HEK293 (cell line): ENCODE measurements around the gene HS1BP3.

ENCODE experiments used
- CTCF ChIA-PET: fragments of 350-600 bp; formaldehyde crosslinking; extraction: SDS; loops from one replicate; lab custom pipeline; 2021; ENCODE audit warnings: antibody characterized with exemption; lab: Yijun Ruan, JAX
- POLR2A ChIA-PET: fragments of 300-600 bp; formaldehyde crosslinking; extraction: SDS; loops from one replicate; lab custom pipeline; 2020; ENCODE audit warnings: antibody characterized with exemption, inconsistent platforms; lab: Yijun Ruan, JAX
- H3K27ac ChIP-seq: fragments of 200-500 bp; sonication (Bioruptor generic); 2 replicates; pipeline ENCODE4 v1.5.1; 2014; ENCODE audit warnings: low read depth, low read length, control low read depth, inconsistent platforms; ENCODE audit errors: extremely low read depth
- H3K36me3 ChIP-seq, 2 experiments: fragments of 200-500 bp in 1 of 2; sonication (Bioruptor generic) in 1 of 2; 1 replicate in 1 of 2; 2 replicates in 1 of 2; pipeline ENCODE4 v1.5.1; 2014 to 2017; ENCODE audit warnings: inconsistent platforms in 2 of 2, low read length in 2 of 2; ENCODE audit not compliant: control insufficient read depth in 2 of 2, insufficient read depth in 1 of 2
- H3K4me1 ChIP-seq: fragments of 200-500 bp; sonication (Bioruptor generic); 2 replicates; pipeline ENCODE4 v1.5.1; 2014; ENCODE audit warnings: mild to moderate bottlenecking, low read length, inconsistent platforms; ENCODE audit not compliant: control insufficient read depth, insufficient read depth
- H3K4me3 ChIP-seq: 2 replicates; pipeline ENCODE4 v1.5.1; 2011; ENCODE audit warnings: low read depth, mild to moderate bottlenecking, control low read depth, low read length, moderate library complexity
- H3K9me3 ChIP-seq: fragments of 200-500 bp; sonication (Bioruptor generic); 2 replicates; pipeline ENCODE4 v1.5.1; 2014; ENCODE audit warnings: low read depth, low read length, inconsistent platforms; ENCODE audit not compliant: control insufficient read depth, insufficient read depth
- CTCF ChIP-seq: fragments of 450-650 bp; formaldehyde crosslinking; IDR thresholded peaks from 2 replicates; pipeline ENCODE4 v1.5.1; 2016; ENCODE audit warnings: missing biosample characterization, missing genetic modification characterization
- ELK4 ChIP-seq: IDR thresholded peaks from 2 replicates; pipeline ENCODE4 v1.6.1; 2011; ENCODE audit warnings: mild to moderate bottlenecking, low read depth, low read length, borderline replicate concordance
- KLF1 ChIP-seq: fragments of 450-650 bp; formaldehyde crosslinking; IDR thresholded peaks from 2 replicates; pipeline ENCODE4 v1.5.1; 2016; ENCODE audit warnings: missing biosample characterization, missing genetic modification characterization
- PRDM1 ChIP-seq: fragments of 450-650 bp; formaldehyde crosslinking; IDR thresholded peaks from 2 replicates; pipeline ENCODE4; 2016; ENCODE audit warnings: missing biosample characterization, missing genetic modification characterization
- PRDM4 ChIP-seq: fragments of 450-650 bp; formaldehyde crosslinking; IDR thresholded peaks from 2 replicates; pipeline ENCODE4 v1.5.1; 2017; ENCODE audit warnings: missing biosample characterization, missing genetic modification characterization
- TCF7L2 ChIP-seq: IDR thresholded peaks from 2 replicates; pipeline ENCODE4 v1.6.1; 2011; ENCODE audit warnings: low read depth, mild to moderate bottlenecking, inconsistent platforms, low read length, moderate library complexity, borderline replicate concordance
- ZBTB17 ChIP-seq: fragments of 450-650 bp; formaldehyde crosslinking; IDR thresholded peaks from 2 replicates; pipeline ENCODE4 v1.5.1; 2016; ENCODE audit warnings: missing biosample characterization, missing genetic modification characterization
- ZBTB21 ChIP-seq: fragments of 450-650 bp; formaldehyde crosslinking; IDR thresholded peaks from 2 replicates; pipeline ENCODE4 v1.5.1; 2017; ENCODE audit warnings: missing biosample characterization, missing genetic modification characterization
- ZFHX2 ChIP-seq: fragments of 450-650 bp; formaldehyde crosslinking; conservative IDR thresholded peaks from 2 replicates; pipeline ENCODE4 v1.5.1; 2016; ENCODE audit warnings: missing biosample characterization, missing genetic modification characterization
- ZFP41 ChIP-seq: fragments of 450-650 bp; formaldehyde crosslinking; IDR thresholded peaks from 2 replicates; pipeline ENCODE4 v1.5.1; 2016; ENCODE audit warnings: missing biosample characterization, missing genetic modification characterization, borderline replicate concordance
- ZNF18 ChIP-seq: fragments of 450-650 bp; formaldehyde crosslinking; IDR thresholded peaks from 2 replicates; pipeline ENCODE4 v1.5.1; 2016; ENCODE audit warnings: missing biosample characterization, missing genetic modification characterization
- ZNF324 ChIP-seq: fragments of 450-650 bp; formaldehyde crosslinking; IDR thresholded peaks from 2 replicates; pipeline ENCODE4 v1.5.1; 2016; ENCODE audit warnings: missing biosample characterization, missing genetic modification characterization
- ZNF366 ChIP-seq: fragments of 450-650 bp; formaldehyde crosslinking; conservative IDR thresholded peaks from 2 replicates; pipeline ENCODE4 v1.5.1; 2016; ENCODE audit warnings: missing biosample characterization, missing genetic modification characterization
- ZNF394 ChIP-seq: fragments of 450-650 bp; formaldehyde crosslinking; IDR thresholded peaks from 2 replicates; pipeline ENCODE4 v1.5.1; 2016; ENCODE audit warnings: missing biosample characterization, missing genetic modification characterization, mild to moderate bottlenecking, moderate library complexity, borderline replicate concordance
- ZNF501 ChIP-seq: fragments of 450-650 bp; formaldehyde crosslinking; IDR thresholded peaks from 2 replicates; pipeline ENCODE4 v1.5.1; 2016; ENCODE audit warnings: missing biosample characterization, missing genetic modification characterization
- ZNF510 ChIP-seq: fragments of 450-650 bp; formaldehyde crosslinking; IDR thresholded peaks from 2 replicates; pipeline ENCODE4 v1.5.1; 2018; ENCODE audit warnings: mild to moderate bottlenecking, missing genetic modification characterization, missing biosample characterization; ENCODE audit not compliant: insufficient replicate concordance
- ZNF548 ChIP-seq: fragments of 450-650 bp; formaldehyde crosslinking; IDR thresholded peaks from 2 replicates; pipeline ENCODE4 v1.5.1; 2016; ENCODE audit warnings: missing biosample characterization, missing genetic modification characterization
- ZNF596 ChIP-seq: fragments of 450-650 bp; IDR thresholded peaks from 2 replicates; pipeline ENCODE4 v1.5.0; 2018; ENCODE audit warnings: missing biosample characterization, mild to moderate bottlenecking, missing genetic modification characterization, moderate library complexity
- ZNF677 ChIP-seq: fragments of 450-650 bp; IDR thresholded peaks from 2 replicates; pipeline ENCODE4 v1.5.0; 2018; ENCODE audit warnings: missing biosample characterization, mild to moderate bottlenecking, missing genetic modification characterization, moderate library complexity
- ZNF704 ChIP-seq: fragments of 450-650 bp; formaldehyde crosslinking; IDR thresholded peaks from 2 replicates; pipeline ENCODE4 v1.5.1; 2016; ENCODE audit warnings: missing biosample characterization, missing genetic modification characterization
- ZNF776 ChIP-seq: fragments of 450-650 bp; formaldehyde crosslinking; IDR thresholded peaks from 2 replicates; pipeline ENCODE4 v1.5.0; 2017; ENCODE audit warnings: missing biosample characterization, missing genetic modification characterization, borderline replicate concordance
- ZSCAN16 ChIP-seq: fragments of 450-650 bp; formaldehyde crosslinking; IDR thresholded peaks from 2 replicates; pipeline ENCODE4 v1.5.1; 2016; ENCODE audit warnings: missing biosample characterization, missing genetic modification characterization

Gene HS1BP3

GRCh38 chr2:20575935-20576597 is 74.8 kb downstream of the HS1BP3 start:
- Histone ChIP-seq H3K9me3 (no peaks in the 10 kb centered on the region), H3K4me3 (no peak overlapping the region), H3K27ac (no peak overlapping the region), H3K36me3 (no peaks in the 10 kb centered on the region), H3K4me1 (peaks cover 7% of the 10 kb centered on the region; the same call in 1 of the 2 replicates)
- ChIA-PET POLR2A (interaction anchor here (8.3 kb wide), 1 partner anchor 128 kb away, joined by 100 read pairs; the partner anchor contains the start of gene RHOB), CTCF (interaction anchor here (1.1 to 2.5 kb wide), 4 partner anchors 10 to 124 kb away, joined by 3 to 7 read pairs (median 5); no protein-coding TSS in a partner anchor)
- TF ChIP-seq ELK4 (no peak), ZNF510 (tag by site-specific recombination) (no peak), ZNF677 (tag by site-specific recombination) (no peak), ZNF18 (no peak)

GRCh38 chr2:20575414-20575813 is 75.5 kb downstream of the HS1BP3 start:
- Histone ChIP-seq H3K9me3 (no peaks in the 10 kb centered on the region), H3K4me1 (peaks cover 7% of the 10 kb centered on the region; the same call in 1 of the 2 replicates), H3K4me3 (no peak overlapping the region), H3K36me3 (no peaks in the 10 kb centered on the region), H3K27ac (no peak overlapping the region)
- POLR2A ChIA-PET, result interaction anchor here (0.9 to 8.3 kb wide), 2 partner anchors 123 to 127 kb away, joined by 3 to 100 read pairs; partner anchors contain the start of gene RHOB
- CTCF ChIA-PET, result interaction anchor here (0.5 to 2.5 kb wide), 6 partner anchors 11 to 1720 kb away, joined by 3 to 7 read pairs (median 4); no protein-coding TSS in a partner anchor
- TF ChIP-seq ZBTB17 (tag by site-specific recombination) (no peak), TCF7L2 (no peak), KLF1 (tag by site-specific recombination) (no peak), ZFHX2 (tag by site-specific recombination) (no peak)

- H3K4me1 ChIP-seq, result peaks cover 7% of the 10 kb centered on the region; the same call in 1 of the 2 replicates
- ChIA-PET CTCF (interaction anchor here (0.6 to 2.1 kb wide), 3 partner anchors 47 to 123 kb away, joined by 4 to 7 read pairs (median 5); no protein-coding TSS in a partner anchor), POLR2A (interaction anchor here (0.9 to 8.3 kb wide), 2 partner anchors 123 to 127 kb away, joined by 3 to 100 read pairs; partner anchors contain the start of gene RHOB)
- H3K4me3 ChIP-seq, result no peak overlapping the region
- no peak overlapping the region for H3K27ac ChIP-seq
- no peaks in the 10 kb centered on the region for H3K36me3 ChIP-seq
- no peaks in the 10 kb centered on the region for H3K9me3 ChIP-seq
- no peak for TF ChIP-seq ZNF704
- no peak for TF ChIP-seq ZNF324 (tag by site-specific recombination)
- no peak for TF ChIP-seq ZNF501 (tag by site-specific recombination)
- TF ChIP-seq PRDM4 (tag by site-specific recombination), result no peak
- no peak for TF ChIP-seq ZBTB21
- TF ChIP-seq ZSCAN16, result no peak
- TF ChIP-seq ZNF596 (tag by site-specific recombination), result no peak
- no peak for TF ChIP-seq PRDM1 (tag by site-specific recombination)
- TF ChIP-seq CTCF (tag by site-specific recombination), result no peak
- no peak for TF ChIP-seq ZFP41 (tag by site-specific recombination)
- no peak for TF ChIP-seq ZNF548 (tag by site-specific recombination)
- no peak for TF ChIP-seq ZNF776 (tag by site-specific recombination)
- no peak for TF ChIP-seq ZNF394
- no peak for TF ChIP-seq ZNF366
Measured at GRCh38 chr2:20574930-20575329, 76.0 kb downstream of the HS1BP3 start.
